GM21737 (cell line): ENCODE measurements around the gene MXD3.
A peak's percentile ranks its signal among the peaks of the same experiment; 100 is the strongest.

Experiments
- ATAC-seq: cut with Tn5 transposase; IDR thresholded peaks from one replicate; pipeline ENCODE4 v1.9.1; 2021; ENCODE audit warnings: mild to moderate bottlenecking, moderate library complexity; ENCODE audit not compliant: unreplicated experiment

The MXD3 gene

DNA sequence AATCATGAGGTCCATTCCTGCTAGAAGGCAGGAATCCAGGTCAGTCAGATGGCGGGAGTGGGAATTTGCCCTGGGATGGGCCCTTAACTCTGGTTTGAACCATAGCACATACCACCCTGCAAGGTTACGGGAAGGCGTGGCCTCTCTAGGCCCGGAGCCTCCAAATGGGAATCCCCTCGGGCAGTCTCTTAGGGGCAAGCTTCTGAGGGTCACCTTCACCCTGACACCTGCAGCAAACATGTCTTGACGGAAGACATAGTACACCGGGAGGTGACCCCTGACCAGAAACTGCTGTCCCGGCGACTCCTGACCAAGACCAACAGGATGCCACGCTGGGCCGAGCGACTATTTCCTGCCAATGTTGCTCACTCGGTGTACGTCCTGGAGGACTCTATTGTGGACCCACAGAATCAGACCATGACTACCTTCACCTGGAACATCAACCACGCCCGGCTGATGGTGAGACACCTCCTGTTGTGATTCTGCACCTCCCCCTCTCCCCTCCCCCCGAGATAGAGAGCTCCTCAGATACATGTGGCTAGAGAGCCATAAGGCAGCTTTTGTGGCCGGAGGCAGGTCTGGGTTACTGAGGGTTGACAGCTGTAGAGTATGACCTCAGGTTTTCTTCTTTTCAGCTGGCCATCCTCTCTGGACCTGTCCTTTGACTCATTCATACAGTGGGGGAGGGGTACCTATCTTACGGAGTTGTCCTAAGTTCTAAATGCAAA lies 7.1 kb downstream of the MXD3 start:
- no peak for ATAC-seq

- no peak for ATAC-seq
Observed at GRCh38 chr5:177303925-177304391, 7.7 kb downstream of the MXD3 start.

DNA sequence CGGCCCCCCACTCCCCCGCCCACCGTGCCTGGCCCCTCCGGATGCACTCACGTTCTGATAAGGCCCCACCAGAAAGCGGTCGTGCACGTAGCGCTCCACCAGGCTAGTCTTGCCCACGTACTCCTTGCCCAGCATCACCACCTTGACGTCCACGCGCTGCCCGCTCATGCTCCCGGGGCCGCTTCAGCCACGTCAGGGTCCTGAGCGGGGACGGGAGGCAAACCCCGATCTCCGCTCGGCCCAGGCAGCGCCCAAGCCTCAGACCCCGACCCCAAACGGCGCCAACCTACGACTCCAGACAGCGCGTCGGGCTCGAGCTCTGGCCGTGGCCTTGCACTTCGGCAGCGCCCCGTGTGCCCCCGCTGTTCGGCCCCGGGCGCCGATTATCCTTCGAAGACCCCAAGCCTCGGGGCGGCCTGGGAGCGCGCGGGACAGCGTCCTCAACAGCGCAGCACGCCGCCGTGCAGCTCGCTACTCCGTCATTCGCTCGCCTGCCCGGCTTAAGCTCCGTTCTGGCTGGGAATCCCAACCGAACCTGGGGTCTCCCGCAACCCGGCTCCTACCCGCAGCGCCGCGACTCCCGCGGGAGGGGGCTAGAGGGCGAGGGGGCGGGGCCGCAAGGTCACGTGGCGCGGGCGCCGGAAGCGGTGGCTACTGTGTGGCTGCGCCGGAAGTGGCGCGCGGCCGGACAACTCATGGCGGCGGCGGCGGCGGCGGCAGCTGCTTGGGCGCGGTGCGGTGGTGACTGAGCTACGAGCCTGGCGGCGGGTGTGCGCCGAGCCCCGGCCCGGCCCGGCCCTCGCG lies 8.4 kb downstream of the MXD3 start, which contains the start of the genes PRELID1 and RAB24:
Gene PRELID1, plus strand, starts transcription at position 679 of the 804 bp plus-strand sequence. CDS start 187 bp downstream, outside the sequence.
Gene RAB24, minus strand, starts transcription at position 599 of the 804 bp plus-strand sequence. Its CDS starts 431 bp downstream, at position 168.
- ATAC-seq = peak; percentile 43

- ATAC-seq = no peak
Observed at GRCh38 chr5:177302354-177303110, 9.2 kb downstream of the MXD3 start.

DNA sequence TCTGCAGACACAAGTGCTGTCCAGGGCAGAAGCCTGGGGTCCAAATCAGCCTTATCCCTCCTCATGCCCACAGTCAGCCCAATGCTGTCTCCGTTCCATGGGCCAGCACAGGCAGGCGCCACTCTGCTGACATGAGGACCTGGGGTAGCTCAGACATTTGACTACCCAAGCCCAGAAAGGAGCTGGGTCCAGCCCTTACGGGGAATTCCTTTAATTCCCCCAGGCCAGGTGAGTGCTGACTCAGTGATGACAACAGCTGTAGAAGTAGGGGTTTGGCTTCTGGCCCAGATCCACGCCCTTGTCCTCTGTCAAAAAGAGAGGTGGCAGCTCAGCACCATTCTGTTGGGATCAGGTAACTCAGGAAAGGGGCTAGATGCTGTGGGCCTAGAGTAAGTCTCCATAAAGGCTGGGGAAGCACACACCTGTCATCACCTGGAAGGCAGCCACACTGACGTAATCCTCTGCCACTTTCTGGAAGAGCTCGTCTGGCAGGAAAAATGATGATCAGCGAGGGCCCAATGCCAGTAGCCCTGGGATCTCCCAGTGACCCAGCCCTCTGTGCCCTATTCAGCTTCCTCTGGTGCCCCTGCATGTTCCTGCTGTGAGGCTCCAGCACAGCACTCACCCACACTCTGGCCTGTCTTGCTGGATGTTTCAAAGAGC lies 10.1 kb downstream of the MXD3 start:
- ATAC-seq = no peak

DNA sequence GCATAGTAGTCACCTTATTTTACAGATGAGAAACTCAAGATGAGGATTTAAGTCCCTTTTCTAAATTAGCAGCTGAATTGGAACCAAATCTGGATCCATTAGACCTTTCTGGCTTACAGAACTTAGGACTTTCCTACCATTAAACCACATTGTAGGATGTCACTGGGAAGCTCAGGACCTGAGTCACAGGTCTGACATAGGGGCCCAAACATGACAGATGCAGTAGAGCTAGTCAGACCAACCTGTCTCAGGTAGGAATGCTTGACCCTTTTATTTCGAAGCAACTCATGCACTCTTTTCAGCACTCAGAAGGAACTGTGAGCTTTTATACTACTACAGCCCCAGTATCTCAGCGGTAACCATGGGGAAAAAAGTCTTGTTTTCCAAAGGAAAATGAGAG lies 10.7 kb downstream of the MXD3 start:
- no peak for ATAC-seq

GRCh38 chr5:177300236-177300880 lies 11.3 kb downstream of the MXD3 start:
- peak; percentile 38 for ATAC-seq

DNA sequence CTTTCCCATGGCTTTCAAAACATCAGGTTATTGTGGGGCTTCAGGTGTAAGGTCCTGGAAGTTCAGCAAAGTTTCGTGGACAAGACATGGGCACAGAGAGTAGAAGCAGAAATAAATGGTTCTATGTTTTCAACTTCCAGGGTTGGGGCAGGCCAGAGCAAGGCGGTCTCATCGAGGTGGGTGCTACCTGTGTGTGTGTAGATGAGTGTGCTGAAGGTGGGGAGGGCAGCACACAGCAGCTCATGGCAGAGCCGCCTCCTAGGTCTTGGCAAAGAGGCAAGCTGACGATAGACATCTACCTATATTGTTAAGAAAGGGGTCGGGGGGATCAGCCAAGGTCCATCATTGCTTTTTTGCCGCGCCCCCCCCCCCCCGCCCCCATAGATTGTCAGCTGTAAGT lies 12.0 kb downstream of the MXD3 start:
- ATAC-seq = no peak

DNA sequence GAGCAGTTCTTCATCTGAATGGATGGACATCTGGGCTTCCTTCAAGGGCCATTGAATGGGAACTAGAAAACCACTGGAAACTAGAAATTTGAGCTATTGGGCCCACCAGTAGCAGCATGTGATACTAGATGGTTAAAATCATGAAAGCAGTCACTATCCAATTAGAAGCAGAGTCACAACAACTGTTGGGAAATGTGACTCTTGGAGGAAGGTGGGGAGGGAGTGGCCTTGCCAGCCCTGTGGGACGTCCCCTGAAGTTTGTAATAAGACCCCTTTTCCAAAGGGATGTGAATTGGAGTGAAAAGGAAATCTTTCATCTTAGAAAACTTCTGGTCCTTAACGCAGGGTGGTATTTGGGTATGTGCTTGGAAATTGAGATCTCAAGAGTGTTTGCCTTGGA lies 13.8 kb downstream of the MXD3 start:
- no peak for ATAC-seq

DNA sequence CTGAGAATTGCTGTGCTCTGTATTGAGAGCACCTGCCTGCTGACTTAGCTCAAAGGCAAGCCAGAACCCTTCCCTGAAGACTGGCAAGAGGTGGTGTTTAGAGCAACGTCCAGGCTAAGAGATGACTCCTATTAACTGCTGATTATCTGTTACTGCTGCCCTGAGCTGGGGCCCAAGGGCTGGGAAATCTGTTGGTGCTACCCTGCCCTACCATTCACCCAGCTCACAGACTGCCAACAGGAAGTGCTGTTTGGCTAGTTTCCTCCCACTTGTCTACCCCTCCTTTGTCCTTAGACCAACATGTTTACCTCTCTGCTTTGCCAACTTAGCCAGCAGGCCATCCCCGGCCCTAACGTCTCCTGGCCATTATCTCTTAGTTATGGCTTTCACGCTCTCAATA lies 15.1 kb downstream of the MXD3 start:
- ATAC-seq = no peak

DNA sequence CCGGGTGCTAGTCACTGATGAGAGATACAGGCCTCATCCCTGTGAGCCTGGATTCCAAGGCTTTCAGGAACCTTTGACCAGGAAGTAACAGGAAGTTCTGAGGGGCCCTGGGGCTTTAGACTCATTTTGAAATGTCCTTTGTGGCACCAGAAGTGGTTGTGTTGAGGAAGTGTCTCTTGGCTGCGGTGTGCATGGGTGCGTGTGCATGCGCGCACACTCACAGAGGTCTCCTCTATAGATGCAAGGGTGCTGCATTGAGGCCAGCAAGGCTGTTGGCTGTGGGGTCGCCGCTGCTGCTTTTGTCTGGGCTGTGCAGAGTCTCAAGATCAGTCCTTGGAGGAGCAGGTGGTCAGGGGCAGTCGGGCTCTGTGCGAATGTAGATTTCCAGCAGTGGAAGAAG lies 15.8 kb downstream of the MXD3 start:
- ATAC-seq = no peak

DNA sequence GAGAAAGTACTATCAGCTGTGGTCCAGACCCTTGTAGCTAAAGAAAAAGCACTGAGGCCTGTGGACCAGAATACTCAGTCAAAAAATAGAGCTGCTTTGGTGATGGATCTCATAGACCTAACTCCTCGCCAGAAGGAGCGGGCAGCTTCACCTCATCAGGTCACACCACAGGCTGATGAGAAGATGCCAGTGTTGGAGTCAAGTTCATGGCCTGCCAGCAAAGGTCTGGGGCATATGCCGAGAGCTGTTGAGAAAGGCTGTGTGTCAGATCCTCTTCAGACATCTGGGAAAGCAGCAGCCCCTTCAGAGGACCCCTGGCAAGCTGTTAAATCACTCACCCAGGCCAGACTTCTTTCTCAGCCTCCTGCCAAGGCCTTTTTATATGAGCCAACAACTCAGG lies 17.1 kb downstream of the MXD3 start:
- no peak for ATAC-seq

GRCh38 chr5:177293819-177294581 lies 17.7 kb downstream of the MXD3 start:
- no peak for ATAC-seq

DNA sequence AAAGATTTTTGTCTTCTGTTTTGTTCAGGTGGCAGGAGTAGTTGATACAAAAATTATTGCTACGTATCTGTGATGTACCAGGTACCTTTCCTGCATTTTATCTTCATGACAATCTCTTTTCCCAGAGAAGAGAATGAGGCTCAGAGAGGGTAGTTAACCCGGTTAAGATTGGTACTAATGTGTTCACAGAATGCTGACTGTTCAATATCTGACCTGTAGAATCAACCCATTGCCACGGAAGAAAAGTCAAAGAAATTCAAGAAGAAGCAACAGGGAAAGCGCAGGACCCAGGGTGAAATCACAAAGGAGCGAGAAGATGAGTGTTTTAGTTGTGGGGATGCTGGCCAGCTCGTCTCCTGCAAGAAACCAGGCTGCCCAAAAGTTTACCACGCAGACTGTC lies 20.0 kb downstream of the MXD3 start:
- ATAC-seq = no peak

- peak; percentile 53 for ATAC-seq
Observed at GRCh38 chr5:177290816-177291596, 20.7 kb downstream of the MXD3 start.

GRCh38 chr5:177288191-177288590 lies 23.5 kb downstream of the MXD3 start:
- no peak for ATAC-seq

DNA sequence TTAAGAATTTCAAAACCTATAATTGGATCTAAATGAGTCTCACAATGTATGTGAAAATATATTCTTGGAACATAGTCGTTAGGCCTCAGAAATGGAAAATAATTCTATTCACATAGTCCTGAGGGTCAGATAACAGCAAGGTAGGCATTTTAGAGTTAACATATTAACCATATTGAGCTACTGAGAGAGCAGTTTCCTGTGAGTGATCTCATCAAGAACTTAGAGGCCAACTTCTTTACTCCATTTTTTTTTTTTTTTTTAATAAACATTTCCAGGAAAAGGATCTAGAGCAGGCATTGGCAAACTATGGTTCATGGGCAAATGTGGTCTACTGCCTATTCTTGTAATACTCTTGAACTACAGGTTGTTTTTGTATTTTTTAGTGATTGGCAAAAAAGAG lies 34.8 kb downstream of the MXD3 start:
- ATAC-seq = no peak

DNA sequence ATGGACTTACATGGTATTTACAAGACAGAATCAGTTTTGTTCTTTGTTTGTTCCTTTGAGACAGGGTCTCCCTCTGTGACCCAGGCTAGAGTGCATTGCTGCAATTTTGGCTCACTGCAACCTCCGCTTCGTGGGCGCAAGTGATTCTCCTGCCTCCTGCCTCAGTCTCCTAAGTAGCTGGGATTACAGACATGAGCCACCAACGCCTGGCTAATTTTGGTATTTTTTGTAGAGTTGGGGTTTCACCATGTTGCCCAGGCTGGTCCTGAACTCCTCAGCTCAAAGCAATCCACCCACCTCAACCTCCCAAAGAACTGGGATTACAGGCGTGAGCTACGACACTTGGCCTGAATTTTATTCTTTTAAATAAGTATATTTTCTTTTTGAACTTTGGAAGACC lies 35.8 kb downstream of the MXD3 start:
- no peak for ATAC-seq

- ATAC-seq = no peak
Observed at GRCh38 chr5:177271113-177271512, 40.6 kb downstream of the MXD3 start.
